HCT116 (cell line): ENCODE results near the gene C4orf50. TPM values are rescaled to one million over a fixed set of nuclear protein-coding genes. Genes with fewer than 3 reads are reported as not detected.

Experiments
- ATAC-seq: fragments of 200-7000 bp; cut with Tn5 transposase; 2 replicates; pipeline ENCODE4 v1.9.1; 2020; ENCODE audit warnings: mild to moderate bottlenecking, moderate library complexity
- BruUV-seq: library from RNA; stranded (reverse); fragments of 400-500 nt; replicated peaks from 2 replicates; lab custom pipeline; 2021; lab: Mats Ljungman, UMichigan
- CTCF ChIA-PET: fragments of 300-600 bp; sonication (Branson Sonifier 250); formaldehyde crosslinking; loops from one replicate; lab custom pipeline; 2021; ENCODE audit warnings: antibody characterized with exemption; lab: Charles Lee
- POLR2A ChIA-PET: fragments of 300-600, 350-600 bp; sonication (Branson Sonifier 250); formaldehyde crosslinking; loops from one replicate; lab custom pipeline; 2021; ENCODE audit warnings: antibody characterized with exemption; lab: Charles Lee
- RAD21 ChIA-PET, 2 experiments: fragments of 300-600 bp; sonication (Branson Sonifier 250); formaldehyde crosslinking; loops; one replicate each; lab custom pipeline; 2023; ENCODE audit warnings: low total read pairs in 2 of 2; ENCODE audit not compliant: uncharacterized antibody in 2 of 2, unreplicated experiment in 2 of 2, low non-redundant PET in 1 of 2; lab: Charles Lee
- DNase-seq: peaks from one replicate; pipeline ENCODE4 v3.0.0-alpha.2; 2010; ENCODE audit warnings: low read depth, low spot score
- H2AFZ ChIP-seq: fragments of 200-600 bp; shearing (Covaris generic), sonication (generic); 2 replicates; pipeline ENCODE4 v1.6.1; 2017; ENCODE audit warnings: low read depth, mixed run types, mixed read lengths, antibody characterized with exemption, low read length; ENCODE audit not compliant: poor library complexity, severe bottlenecking
- H3K27ac ChIP-seq: 2 replicates; pipeline ENCODE4 v1.5.1; 2012; ENCODE audit warnings: low read depth, low read length
- H3K27me3 ChIP-seq: fragments of 200-600 bp; sonication (generic); 2 replicates; pipeline ENCODE4 v1.6.1; 2016; ENCODE audit warnings: mixed run types, low read length, mixed read lengths; ENCODE audit not compliant: insufficient read depth
- H3K36me3 ChIP-seq, 2 experiments: fragments of 200-500 bp in 1 of 2; fragments of 200-600 bp in 1 of 2; sonication (Bioruptor generic) in 1 of 2; sonication (generic) in 1 of 2; 2 replicates each; pipeline versions ENCODE4 v1.5.1 to v1.6.1; 2014 to 2016; ENCODE audit warnings: low read length in 2 of 2, inconsistent platforms in 1 of 2, mixed read lengths in 1 of 2, mixed run types in 1 of 2; ENCODE audit not compliant: insufficient read depth in 2 of 2, control insufficient read depth in 1 of 2
- H3K4me1 ChIP-seq, 2 experiments: fragments of 200-600 bp in 1 of 2; sonication (generic) in 1 of 2; 2 replicates each; pipeline versions ENCODE4 v1.5.1 to v1.6.1; 2012 to 2017; ENCODE audit warnings: low read length in 2 of 2, inconsistent platforms in 1 of 2, mild to moderate bottlenecking in 1 of 2, mixed read lengths in 1 of 2, mixed run types in 1 of 2, moderate library complexity in 1 of 2; ENCODE audit not compliant: insufficient read depth in 2 of 2, control insufficient read depth in 1 of 2
- H3K4me2 ChIP-seq: fragments of 200-600 bp; sonication (generic); 2 replicates; pipeline ENCODE4 v1.6.1; 2017; ENCODE audit warnings: mixed run types, low read length, mixed read lengths
- H3K4me3 ChIP-seq, 2 experiments: fragments of 200-600 bp in 1 of 2; sonication (generic) in 1 of 2; replicated peaks in 1 of 2; 2 replicates each; pipeline ENCODE4 v1.5.1; 2011 to 2016; ENCODE audit warnings: low read length in 2 of 2, control low read depth in 1 of 2, low read depth in 1 of 2, mild to moderate bottlenecking in 1 of 2, mixed read lengths in 1 of 2, mixed run types in 1 of 2
- H3K79me2 ChIP-seq: fragments of 200-600 bp; sonication (generic); 2 replicates; pipeline ENCODE4 v1.6.1; 2017; ENCODE audit warnings: mild to moderate bottlenecking, mixed run types, low read length, moderate library complexity, mixed read lengths; ENCODE audit not compliant: insufficient read depth
- H3K9ac ChIP-seq: fragments of 200-600 bp; sonication (generic); 2 replicates; pipeline ENCODE4 v1.6.1; 2016; ENCODE audit warnings: low read length, mixed read lengths
- H3K9me2 ChIP-seq: fragments of 200-600 bp; sonication (generic), shearing (Covaris generic); 2 replicates; pipeline ENCODE4 v1.6.1; 2017; ENCODE audit warnings: mixed run types, mild to moderate bottlenecking, moderate library complexity; ENCODE audit not compliant: insufficient read depth
- H3K9me3 ChIP-seq, 2 experiments: fragments of 200-500 bp in 1 of 2; fragments of 200-600 bp in 1 of 2; sonication (Bioruptor generic) in 1 of 2; sonication (generic) in 1 of 2; 2 replicates each; pipeline ENCODE4 v1.6.1; 2014 to 2017; ENCODE audit warnings: low read length in 2 of 2, mixed read lengths in 2 of 2, inconsistent platforms in 1 of 2, low read depth in 1 of 2, mild to moderate bottlenecking in 1 of 2, mixed run types in 1 of 2, moderate library complexity in 1 of 2; ENCODE audit not compliant: control insufficient read depth in 1 of 2, insufficient read depth in 1 of 2
- H4K20me1 ChIP-seq: fragments of 200-600 bp; sonication (generic), shearing (Covaris generic); 2 replicates; pipeline ENCODE4 v1.6.1; 2017; ENCODE audit warnings: mixed run types, mild to moderate bottlenecking, moderate library complexity; ENCODE audit not compliant: insufficient read depth
- ATF3 ChIP-seq: IDR thresholded peaks from 2 replicates; pipeline ENCODE4 v1.6.1; 2012
- EGR1 ChIP-seq: IDR thresholded peaks from 2 replicates; pipeline ENCODE4 v1.6.1; 2012; ENCODE audit warnings: low read depth
- ELF1 ChIP-seq: IDR thresholded peaks from 2 replicates; pipeline ENCODE4 v1.6.1; 2012; ENCODE audit warnings: low read depth, borderline replicate concordance
- FOSL1 ChIP-seq: IDR thresholded peaks from 2 replicates; pipeline ENCODE4 v1.6.1; 2012; ENCODE audit warnings: low read depth
- MAX ChIP-seq: IDR thresholded peaks from 2 replicates; pipeline ENCODE4 v1.6.1; 2012
- POLR2A ChIP-seq: IDR thresholded peaks from 2 replicates; pipeline ENCODE4 v1.7.0; 2011; ENCODE audit warnings: borderline replicate concordance; ENCODE audit not compliant: insufficient read depth, insufficient read length; ENCODE audit errors: extremely low read depth
- RAD21 ChIP-seq: IDR thresholded peaks from 2 replicates; pipeline ENCODE4 v1.6.1; 2012; ENCODE audit warnings: low read depth, mild to moderate bottlenecking
- SIN3A ChIP-seq: IDR thresholded peaks from 2 replicates; pipeline ENCODE4 v1.6.1; 2012; ENCODE audit warnings: low read depth
- TCF7L2 ChIP-seq: IDR thresholded peaks from 2 replicates; pipeline ENCODE4 v1.7.0; 2011; ENCODE audit warnings: borderline replicate concordance, inconsistent platforms; ENCODE audit not compliant: insufficient read depth, insufficient read length; ENCODE audit errors: extremely low read depth
- YY1 ChIP-seq: IDR thresholded peaks from 2 replicates; pipeline ENCODE4 v1.6.1; 2011; ENCODE audit warnings: low read length, low read depth, moderate library complexity, mild to moderate bottlenecking; ENCODE audit not compliant: insufficient replicate concordance; ENCODE audit errors: extremely low read depth
- ZFX ChIP-seq: fragments of 450-650 bp; IDR thresholded peaks from 2 replicates; pipeline ENCODE4 v1.6.1; 2017
- ZNF274 ChIP-seq: fragments of 200-500 bp; sonication (Bioruptor generic); IDR thresholded peaks from 2 replicates; pipeline ENCODE4 v1.6.1; 2014; ENCODE audit warnings: mild to moderate bottlenecking, low read depth, low read length, inconsistent platforms
- intact Hi-C: fragments of 100-400 bp; cut with micrococcal nuclease; formaldehyde crosslinking; loops from 2 replicates; pipeline ENCODE4 v1.10.0; 2022
- total RNA-seq: library from RNA; stranded (reverse); gene quantifications from one replicate; pipeline ENCODE4 v1.2.1, GENCODE V29; 2021; ENCODE audit not compliant: unreplicated experiment

Gene C4orf50
- total RNA-seq, 1 experiment from 2014 or later: not detected

GRCh38 chr4:5893591-5893990 lies 124.6 kb downstream of the C4orf50 start:
- ChIA-PET RAD21 (no interaction called here), POLR2A (no interaction called here), CTCF (no interaction called here)
- DNase-seq: no peak
- no peak overlapping the region for H3K4me3 ChIP-seq
- ATAC-seq: no peak
- intact Hi-C loops: no loop called here
- no peak overlapping the region for H2AFZ ChIP-seq
- no TSS peak for BruUV-seq
- H3K9me3 ChIP-seq: no peaks in the 10 kb centered on the region
- peaks cover 40% of the 10 kb centered on the region for H3K27me3 ChIP-seq
- H3K79me2 ChIP-seq: no peaks in the 10 kb centered on the region
- H3K4me1 ChIP-seq: no peaks in the 10 kb centered on the region
- TF ChIP-seq SIN3A: no peak
- no peak for TF ChIP-seq RAD21
- no peak for TF ChIP-seq ZFX
- H3K9me2 ChIP-seq: no peaks in the 10 kb centered on the region
- no peak overlapping the region for H3K4me2 ChIP-seq
- H3K9ac ChIP-seq: no peak overlapping the region
- no peak overlapping the region for H3K27ac ChIP-seq
- H3K36me3 ChIP-seq: no peaks in the 10 kb centered on the region
- no peaks in the 10 kb centered on the region for H4K20me1 ChIP-seq

- ATAC-seq (no peak), DNase-seq (no peak)
- BruUV-seq: no TSS peak
- Histone ChIP-seq H3K79me2 (no peaks in the 10 kb centered on the region), H3K4me2 (no peak within 1 kb of the TSS), H3K36me3 (no peaks in the 10 kb centered on the region), H4K20me1 (no peaks in the 10 kb centered on the region), H3K4me3 (no peak within 1 kb of the TSS), H3K9me2 (no peaks in the 10 kb centered on the region), H2AFZ (no peak within 1 kb of the TSS), H3K9me3 (no peaks in the 10 kb centered on the region), H3K27ac (no peak within 1 kb of the TSS), H3K27me3 (peaks cover 35% of the 10 kb centered on the region), H3K9ac (no peak within 1 kb of the TSS), H3K4me1 (no peaks in the 10 kb centered on the region)
- CTCF ChIA-PET: no interaction called here
- TF ChIP-seq ZNF274 (no peak), YY1 (no peak), FOSL1 (no peak), EGR1 (no peak), ELF1 (no peak), ATF3 (no peak), POLR2A (no peak), MAX (no peak), TCF7L2 (no peak), ZFX (no peak)
- RAD21 ChIA-PET: no interaction called here
- POLR2A ChIA-PET: no interaction called here
- intact Hi-C loops: no loop called here
These were observed 125.1 kb downstream of the C4orf50 start, which contains the start of gene CRMP1 for GRCh38 chr4:5893004-5893580. TSS of gene CRMP1 (minus strand) at chr4:5893086. CDS start at chr4:5892969, 117 bp downstream.
